Activated CD8-positive, alpha-beta memory T cell treated with anti-CD3 and anti-CD28 coated beads for 48 hours (primary cell): ENCODE results near the gene GABRB3.
"Not testable (repeated sequence)": the region's sequence is repeated elsewhere in the genome, so short reads cannot be mapped to it uniquely, and the experiment has no call there.

Experiments
- DNase-seq, 3 experiments: peaks; one replicate each; pipeline ENCODE4 v3.0.0-alpha.2; 2020; ENCODE audit warnings: low read depth in 2 of 3, low spot score in 2 of 3

The GABRB3 gene

DNA sequence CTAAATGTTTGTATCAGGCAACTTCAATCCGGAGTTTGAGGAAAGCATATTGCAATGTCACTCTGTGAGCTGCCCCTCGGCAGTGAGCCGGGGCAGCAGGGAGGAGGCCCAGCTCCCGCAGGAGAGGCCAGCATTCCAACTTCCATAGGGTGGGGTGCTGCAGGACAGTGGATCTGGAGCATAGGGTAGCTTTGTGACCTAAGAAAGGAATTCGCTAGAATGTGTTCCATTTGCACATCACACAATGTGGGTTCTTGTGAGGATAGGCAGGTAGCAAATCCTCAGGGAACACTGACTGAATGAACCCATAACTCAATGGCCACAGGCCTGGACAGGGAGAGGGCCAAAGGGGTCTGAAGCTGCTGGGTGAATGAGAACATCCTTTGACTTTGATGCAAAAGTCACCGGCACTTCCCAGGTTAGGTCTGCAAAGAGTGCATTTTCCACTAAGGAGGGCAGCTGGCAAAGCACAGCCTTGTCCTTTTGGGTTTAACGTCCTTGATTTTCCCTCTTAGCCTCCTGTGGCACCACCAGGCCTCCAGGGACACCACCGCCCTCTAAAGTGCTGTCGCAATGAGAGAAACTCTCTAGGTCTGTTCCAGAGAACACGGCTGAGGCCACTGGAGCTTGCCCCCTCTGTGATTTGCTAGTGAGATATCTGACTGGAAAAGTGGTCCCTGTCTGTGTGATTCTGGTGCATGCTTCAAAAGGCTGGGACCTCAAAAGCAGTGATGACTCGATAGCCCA, 36.2 kb downstream of the GABRB3 start:
- DNase-seq, result no peak

DNA sequence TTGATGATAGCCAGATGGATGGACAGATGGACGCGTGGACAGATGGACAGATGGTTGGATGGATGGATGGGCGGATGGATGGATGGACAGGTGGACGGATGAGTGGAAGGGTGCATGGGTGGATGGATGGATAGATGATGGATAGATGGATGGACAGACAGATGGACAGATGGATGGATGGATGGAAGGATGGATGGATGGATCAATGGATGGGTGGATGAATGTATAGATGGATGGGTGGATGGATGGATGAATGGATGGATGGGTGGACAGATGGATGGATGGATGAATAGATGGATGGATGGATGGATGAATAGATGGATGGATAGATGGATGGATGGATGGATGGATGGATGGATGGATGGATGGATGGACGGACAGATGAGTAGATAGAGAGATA, 40.9 kb downstream of the GABRB3 start:
- DNase-seq, result no peak

DNA sequence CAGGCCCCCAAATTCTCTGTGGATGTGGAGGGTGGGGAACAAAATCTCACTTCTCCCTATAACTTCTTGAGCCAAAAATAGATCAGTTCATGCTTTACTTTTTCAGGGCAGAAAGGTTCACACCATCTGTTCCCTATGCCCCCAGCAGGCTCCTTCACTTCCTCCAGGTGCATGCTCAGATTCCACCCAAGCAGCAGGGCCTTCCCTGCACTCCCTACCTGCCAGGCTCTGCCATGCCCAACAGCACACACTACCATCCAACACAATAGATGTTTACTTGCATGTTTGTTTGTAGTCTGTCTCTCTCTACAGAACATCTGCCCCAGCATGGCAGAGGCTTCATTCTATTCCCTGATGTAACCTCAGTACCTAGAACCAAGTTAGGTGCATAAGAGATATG, 43.3 kb downstream of the GABRB3 start:
- DNase-seq, result no peak

DNA sequence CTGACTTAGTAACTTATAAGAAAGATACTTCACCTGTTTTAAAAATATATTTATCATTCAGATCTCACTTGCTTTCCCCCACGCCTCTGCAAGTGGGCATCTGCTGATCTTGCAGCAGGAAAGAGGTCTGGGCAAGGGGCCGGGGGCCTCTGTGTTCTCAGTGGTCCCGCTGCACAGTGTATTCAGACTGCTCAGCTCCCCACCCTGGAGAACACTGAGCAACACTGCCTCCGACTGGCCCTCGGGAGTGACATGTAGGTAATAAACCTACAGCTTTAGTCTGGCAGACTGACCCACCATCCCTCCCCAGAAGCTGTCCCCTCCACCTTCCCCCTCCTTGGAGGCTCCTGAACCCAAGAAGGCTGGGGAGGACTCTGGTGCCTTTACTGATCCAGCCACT, 43.8 kb downstream of the GABRB3 start:
- no peak for DNase-seq

DNA sequence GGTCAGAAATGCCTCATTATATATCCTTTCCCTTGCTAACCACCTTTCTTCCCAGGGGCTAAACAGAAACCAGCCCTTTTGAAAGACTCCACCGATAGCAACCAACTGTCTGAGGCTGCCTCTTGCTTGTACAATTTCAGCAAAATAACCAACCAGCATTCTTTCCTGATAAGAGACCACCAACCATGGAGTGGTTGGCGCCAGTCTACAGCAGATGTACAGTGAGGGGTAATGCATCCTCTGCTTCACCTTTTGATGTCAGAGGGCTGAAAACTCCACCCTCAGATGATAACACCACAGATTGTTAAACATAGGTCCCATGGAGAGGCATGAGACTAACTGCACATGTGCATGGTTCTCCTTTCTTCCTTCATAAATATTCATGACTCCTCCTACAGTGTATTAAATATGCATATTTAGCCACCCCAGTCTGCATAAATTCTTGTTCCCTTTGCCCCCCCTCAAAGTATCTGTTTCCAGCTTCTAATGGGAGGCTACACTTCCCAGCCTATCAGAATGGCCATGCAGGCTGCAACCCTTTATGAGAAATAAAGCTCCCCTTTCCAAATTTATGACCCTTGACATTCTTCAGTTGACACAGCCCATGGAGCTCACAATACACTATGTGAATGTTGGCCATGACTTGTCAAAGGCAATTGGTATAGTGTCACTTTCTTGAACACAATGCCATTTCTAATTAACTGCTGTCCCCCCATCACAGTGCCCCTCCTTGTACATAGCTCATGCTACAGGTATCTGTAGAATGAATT, 48.3 kb downstream of the GABRB3 start:
- DNase-seq, result no peak

DNA sequence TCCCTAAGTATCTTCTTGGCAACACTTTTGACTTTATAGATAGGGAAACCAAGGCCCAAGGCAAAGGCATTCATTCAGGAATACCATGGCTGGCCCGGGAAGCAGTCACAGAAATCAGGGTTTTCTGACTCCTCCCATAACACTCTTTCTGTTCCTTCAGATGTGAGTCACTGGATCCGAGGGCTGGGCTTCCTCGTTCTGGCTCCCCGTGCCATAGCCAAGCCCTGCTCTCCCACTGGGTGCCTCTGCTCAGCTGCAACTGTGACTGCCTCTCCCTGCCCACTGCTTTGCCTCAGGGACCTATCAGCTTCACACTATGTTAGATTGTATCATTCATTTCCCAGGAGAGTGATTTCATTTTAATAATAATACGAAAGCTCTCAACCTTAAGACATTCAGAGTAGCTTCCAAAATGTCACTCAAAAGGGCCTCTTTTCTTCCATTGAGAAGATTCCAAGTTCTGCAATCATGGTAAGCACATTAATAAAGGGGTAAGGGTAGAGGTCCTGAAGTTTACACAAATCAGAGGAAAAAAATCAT, 50.2 kb downstream of the GABRB3 start:
- no peak for DNase-seq

DNA sequence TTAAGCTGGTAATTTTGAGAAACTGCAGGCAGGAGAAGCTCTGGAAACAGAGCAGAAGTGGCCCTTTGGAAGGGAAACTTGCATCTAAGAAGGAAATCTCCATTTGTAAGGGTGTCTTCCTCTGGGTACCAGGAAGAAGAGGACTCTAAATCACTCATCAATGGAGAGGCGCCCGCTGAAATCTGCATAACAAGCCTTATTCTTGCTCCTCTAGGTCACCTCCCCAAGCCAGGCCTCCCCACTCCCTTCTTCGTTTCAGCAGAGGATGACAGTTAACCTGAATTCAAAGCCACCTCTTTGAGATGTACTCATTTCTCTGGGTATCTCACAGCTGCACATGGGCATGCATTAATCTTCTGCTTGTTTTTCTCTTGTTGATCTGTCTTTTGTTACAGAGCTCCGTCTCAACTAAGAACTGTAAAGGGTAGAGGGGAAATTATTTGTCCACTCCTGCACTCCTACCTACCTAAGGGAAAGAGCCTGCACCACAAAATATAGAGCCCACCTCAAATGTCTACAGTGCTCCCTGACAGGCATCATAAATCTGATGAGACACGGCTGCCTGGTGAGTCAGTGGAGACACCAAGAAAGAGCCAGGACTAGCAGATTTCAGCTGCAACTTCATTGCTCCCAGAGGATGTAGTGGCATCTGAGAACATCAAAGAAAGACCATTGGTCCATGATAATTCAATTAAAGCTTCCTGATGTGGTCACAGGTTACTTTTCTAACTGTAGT, 51.5 kb downstream of the GABRB3 start:
- DNase-seq, result no peak

DNA sequence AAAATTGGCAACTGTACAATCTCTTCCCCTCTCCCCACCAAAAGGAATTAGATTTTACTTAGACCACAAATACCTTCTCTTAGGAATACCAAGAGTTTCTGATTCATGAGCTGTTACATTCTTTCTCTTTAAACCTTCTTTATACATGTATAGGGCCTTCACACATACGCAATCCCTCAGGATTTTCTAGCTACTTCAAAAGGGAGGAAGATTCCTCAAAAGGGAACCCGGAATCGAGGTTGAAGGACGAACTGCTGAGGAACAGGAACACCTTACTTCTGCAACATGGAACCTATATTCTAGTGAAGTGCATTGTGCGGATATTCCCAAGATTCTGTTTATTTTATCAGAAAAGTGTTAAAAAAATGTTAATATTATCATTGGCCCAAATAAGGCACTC, 52.3 kb downstream of the GABRB3 start:
- DNase-seq, result no peak

DNA sequence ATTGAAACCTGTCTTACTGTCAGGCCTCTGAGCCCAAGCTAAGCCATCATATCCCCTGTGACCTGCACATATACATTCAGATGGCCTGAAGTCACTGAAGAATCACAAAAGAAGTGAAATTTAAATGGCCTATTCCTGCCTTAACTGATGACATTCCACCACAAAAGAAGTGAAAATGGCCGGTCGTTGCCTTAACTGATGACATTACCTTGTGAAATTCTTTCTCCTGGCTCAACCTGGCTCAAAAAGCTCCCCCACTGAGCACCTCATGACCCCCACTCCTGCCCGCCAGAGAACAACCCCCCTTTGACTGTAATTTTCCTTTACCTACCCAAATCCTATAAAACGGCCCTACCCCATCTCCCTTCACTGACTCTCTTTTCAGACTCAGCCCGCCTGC, 53.0 kb downstream of the GABRB3 start:
- not testable (repeated sequence) for DNase-seq

DNA sequence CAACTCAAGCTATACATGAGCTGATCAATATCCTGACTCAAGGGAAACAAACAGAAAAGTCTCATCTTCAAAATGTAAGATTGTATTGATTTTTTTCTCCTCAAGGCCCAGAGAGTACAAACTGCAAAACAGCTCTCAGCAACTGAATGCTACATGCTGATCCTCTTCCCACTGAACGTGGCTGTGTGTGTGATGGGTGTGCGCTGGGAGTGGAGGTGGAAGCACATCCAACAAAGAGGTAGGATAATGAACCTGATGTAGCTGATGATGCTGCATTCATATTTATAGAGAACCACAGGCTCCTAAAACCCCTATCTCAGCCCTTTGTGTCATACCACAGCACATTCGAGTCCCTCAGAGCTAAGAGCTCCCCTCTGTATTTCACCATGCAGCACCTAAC, 56.8 kb downstream of the GABRB3 start:
- DNase-seq, result no peak

DNA sequence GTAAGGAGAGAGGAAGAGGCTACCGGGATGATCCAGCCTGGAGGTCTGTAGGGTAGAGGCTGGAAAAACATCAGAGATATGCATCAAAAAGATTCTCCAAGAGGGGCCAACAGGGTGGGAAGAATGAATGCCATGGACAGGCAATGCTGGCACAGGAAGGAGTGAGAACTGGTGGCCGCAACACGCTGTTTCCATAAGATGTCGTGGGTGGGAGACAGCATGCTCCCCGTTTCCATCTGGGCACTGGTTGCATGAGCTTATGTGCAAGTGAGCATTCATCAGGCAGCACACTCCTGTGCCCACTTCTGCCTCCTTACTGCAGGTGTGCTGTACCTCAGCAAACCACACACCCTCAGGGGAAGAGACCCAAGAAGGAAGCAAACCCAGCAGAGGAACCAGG, 59.4 kb downstream of the GABRB3 start:
- DNase-seq, result no peak

DNA sequence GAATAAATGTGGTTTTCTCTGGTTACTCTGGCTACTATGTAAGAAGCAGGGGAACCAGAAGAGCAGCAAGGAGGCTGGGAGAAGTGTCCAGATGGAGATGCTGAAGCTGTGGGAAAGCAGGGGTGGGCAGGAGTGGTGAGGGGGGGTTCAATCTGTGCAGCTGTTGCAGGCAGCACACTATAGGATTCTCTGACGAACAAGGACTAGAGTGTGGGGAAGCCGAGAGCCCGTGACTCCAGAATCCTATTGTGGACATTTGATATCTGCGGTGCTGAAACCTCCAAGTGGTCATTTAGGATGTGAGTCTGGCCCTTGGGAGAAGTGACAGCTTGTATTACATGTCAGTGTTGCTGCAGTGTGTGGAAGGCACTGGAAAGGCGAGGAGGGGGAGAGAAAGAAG, 60.5 kb downstream of the GABRB3 start:
- DNase-seq, result no peak

DNA sequence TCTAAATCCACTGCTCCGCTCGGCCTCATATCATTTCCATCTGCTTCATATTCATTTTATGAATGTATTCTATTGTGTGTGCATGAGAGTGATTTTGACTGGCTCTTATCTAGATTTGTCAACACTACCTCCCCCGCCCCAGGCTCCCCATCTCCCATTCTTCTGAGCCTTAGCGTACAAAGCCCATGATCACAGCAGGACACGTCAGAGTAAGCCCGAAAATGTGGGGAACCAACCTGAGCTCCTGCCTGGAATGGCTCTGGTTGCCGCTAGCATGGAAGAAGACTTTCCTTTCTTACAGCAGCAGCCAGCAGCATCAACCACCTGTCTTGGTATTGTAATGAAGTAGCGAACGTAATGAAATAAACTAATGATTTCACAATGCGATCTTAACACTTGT, 61.4 kb downstream of the GABRB3 start:
- no peak for DNase-seq

DNA sequence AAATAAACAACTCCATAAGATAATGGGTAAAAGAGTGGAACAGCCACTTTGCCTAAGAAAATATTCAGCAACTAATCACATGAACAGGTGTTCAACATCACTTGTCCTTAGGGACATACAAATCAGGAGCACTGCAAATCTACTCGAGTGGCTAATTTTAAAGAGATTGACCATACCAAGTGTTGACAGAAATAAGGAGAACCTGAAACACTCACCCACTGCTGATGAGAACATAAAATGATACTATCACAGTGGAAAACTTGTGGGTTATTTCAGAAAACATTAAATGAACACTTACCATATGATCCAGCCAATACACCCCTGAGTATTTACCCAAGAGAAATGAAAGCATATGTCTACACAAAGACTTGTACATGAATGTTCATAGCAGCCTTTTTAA, 70.5 kb downstream of the GABRB3 start:
- DNase-seq, result no peak

DNA sequence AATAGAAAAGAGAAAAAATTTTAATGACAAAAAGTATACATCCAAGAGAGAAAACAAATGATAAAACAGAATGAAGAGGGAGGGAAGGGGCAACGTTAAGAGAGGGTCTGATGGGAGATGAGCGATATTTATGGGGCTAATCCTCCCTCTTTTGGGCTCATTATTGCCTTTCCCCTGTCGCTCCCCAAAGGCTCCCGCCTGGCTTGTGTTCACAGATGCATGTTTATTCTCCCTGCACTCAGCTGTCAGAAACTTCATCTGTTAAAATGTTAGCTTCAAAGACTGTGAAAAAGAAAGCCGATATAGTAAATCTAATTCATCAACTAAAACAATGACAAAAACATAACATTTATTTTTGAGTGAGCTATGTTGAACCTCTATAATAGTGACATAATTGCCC, 74.3 kb downstream of the GABRB3 start:
- DNase-seq, result no peak

DNA sequence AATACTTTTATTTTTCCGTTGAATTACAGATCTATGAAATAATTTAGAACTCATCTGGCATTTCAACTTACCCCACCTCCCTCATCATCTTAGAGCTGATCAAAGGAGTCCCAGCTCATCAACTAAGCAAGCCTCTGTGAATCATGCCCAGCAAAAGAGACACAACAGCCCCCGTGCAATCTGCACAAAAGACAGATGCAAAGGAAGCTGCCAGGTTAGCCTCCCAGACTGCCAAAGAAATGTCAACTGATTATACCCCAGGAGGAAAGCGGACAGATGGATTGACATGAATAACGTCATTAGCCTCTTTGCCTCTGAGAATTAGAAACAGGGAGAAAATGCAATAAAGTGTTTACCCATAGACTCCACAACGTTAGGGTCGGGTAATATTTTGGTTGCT, 75.0 kb downstream of the GABRB3 start:
- no peak for DNase-seq

DNA sequence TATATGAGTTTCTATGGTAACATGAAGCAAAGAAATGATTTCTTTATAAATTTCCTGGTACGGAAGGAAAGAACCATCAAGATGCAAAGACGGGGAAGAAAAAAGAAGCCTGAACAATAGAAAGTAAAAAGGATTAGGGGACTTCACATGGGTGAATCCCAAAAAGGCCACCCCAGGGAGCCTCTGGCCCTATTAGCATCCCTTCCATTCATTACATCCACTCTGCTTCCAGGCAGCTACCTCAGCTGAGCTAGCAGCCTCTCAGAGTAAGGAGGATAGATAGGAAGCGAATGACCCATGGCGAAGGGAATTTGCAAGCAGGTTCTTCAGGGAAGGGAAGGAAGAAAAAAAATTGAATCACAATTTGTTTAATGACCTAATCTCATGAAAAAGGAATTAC, 81.6 kb downstream of the GABRB3 start:
- DNase-seq, result no peak

DNA sequence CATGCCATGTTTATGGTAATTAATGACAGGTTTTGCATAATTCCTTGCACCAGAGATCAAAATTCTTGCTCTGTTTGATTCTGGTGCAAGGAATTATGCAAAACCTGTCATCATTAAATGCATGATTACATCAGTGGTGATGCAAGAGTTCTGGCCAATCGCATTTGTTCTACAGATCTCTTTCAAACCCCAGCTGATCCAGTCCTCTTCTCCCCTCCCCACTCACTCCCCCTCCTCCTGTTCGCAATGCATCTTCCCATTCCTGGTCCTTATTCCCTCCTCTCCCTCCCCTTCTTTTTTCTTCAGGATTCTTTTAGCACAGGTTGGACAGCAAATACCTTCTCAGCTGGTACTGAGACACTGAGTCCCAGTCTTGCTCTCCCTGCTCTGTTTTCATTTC, 82.1 kb downstream of the GABRB3 start:
- DNase-seq, result no peak

DNA sequence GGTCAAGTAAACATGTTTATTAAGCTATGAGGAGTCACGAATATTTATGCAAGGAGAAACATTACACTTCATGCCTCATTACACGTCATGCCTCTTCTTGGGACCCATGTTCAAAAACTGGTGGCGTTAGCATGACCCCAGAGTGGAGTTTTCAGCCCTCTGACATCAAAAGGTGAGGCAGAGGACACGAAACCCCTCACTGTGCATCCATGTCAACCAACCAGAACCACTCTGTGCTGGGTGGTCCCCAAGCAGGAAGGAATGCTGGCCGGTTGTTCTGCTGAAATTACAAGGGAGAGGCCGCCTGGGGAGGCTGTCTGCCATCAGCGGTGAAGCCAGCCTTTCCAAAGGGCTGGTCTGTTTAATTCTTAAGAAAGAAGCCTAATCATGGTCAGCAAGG, 83.4 kb downstream of the GABRB3 start:
- no peak for DNase-seq

DNA sequence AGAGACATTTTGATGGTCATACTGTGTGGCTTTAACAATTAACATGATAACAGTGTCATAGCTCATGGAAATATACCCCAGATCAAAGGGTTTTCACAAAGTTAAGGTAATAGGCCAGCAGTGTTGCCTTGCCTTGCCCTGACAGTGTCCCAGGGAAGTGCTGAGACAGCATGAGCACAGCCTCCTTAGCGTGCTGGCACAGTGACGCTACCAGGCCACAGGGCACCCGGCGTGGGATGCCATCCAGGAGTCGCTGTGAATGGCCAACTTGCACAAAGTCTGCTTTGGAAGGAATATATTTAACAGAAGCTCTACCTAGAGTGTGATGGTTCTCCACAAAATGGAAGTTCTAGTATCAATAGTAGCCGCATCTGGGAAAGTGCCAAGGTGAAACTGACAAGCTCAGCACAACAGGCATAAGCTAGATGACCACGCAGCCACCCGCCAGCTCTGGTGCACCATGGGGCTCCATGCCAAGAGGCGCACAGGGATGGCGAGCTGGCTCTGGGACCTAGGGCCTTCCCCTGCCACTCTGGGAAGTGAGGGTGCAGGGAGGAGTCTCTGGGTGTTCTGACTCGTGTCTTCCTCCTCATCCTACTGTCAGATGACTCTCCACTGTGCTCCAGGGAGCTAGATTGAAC, 86.2 kb downstream of the GABRB3 start:
- no peak for DNase-seq

DNA sequence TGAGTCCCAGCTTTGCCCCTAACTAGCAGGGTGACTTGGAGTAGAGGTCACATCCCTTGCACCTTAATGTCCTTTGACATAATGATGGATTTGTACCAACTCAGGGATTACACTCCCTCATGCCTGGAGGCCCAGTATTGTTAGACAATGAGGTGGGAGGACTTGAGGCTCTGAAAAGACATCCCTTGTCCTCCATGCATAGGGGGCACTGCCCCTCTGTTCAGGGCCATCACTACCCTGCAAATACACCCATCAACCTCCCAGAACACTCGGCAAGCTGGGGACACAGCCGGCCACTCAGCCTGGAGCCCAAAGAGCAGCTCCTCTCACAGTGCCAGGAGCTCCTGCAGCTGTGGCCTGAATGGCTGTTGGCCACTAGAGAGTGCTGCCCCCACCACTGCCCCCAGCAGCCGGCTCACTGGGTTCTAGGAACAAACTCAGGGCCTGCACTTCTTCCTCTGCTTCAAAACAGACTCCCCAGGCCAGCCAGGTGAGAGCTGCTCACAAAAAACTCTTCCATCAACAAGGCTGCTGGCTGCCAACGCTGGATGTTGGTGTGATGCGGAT, 90.2 kb downstream of the GABRB3 start:
- DNase-seq, result no peak
